CD4-positive, alpha-beta memory T cell (primary cell): ENCODE results near the gene MET. TPM values are rescaled to one million over a fixed set of nuclear protein-coding genes. Genes with fewer than 3 reads are reported as not detected.
A peak's percentile ranks its signal among the peaks of the same experiment; 100 is the strongest.

Experiments used
- CTCF ChIA-PET: fragments of 350-600 bp; sonication (Branson Sonifier 250); formaldehyde crosslinking; loops from one replicate; lab custom pipeline; 2021; ENCODE audit warnings: inconsistent platforms; ENCODE audit not compliant: partially characterized antibody; lab: Charles Lee
- POLR2A ChIA-PET: fragments of 350-600 bp; sonication (Branson Sonifier 250); formaldehyde crosslinking; loops from one replicate; lab custom pipeline; 2021; ENCODE audit not compliant: partially characterized antibody; lab: Charles Lee
- DNase-seq, 5 donors: peaks; one replicate each; pipeline versions ENCODE4 v3.0.0 to v3.0.0-alpha.2; 2020 to 2022; ENCODE audit warnings: mixed read lengths in 1 of 5
- H3K27ac ChIP-seq: one replicate; pipeline ENCODE4 v1.7.0; 2013; ENCODE audit warnings: low read depth, low read length
- H3K27me3 ChIP-seq: 2 replicates; pipeline ENCODE4 v1.7.0; 2013; ENCODE audit warnings: mild to moderate bottlenecking, low read length, moderate library complexity; ENCODE audit not compliant: insufficient read depth
- H3K36me3 ChIP-seq: 2 replicates; pipeline ENCODE4 v1.7.0; 2013; ENCODE audit warnings: mild to moderate bottlenecking, low read length, moderate library complexity; ENCODE audit not compliant: insufficient read depth
- H3K4me1 ChIP-seq: 2 replicates; pipeline ENCODE4 v1.7.0; 2013; ENCODE audit warnings: mild to moderate bottlenecking, low read length, moderate library complexity; ENCODE audit not compliant: insufficient read depth
- H3K4me3 ChIP-seq, 2 donors: one replicate each; pipeline ENCODE4 v1.7.0; 2013; ENCODE audit warnings: low read length in 2 of 2, mild to moderate bottlenecking in 1 of 2
- H3K9me3 ChIP-seq, 2 donors: one replicate each; pipeline ENCODE4 v1.7.0; 2013; ENCODE audit warnings: low read length in 2 of 2, control low read depth in 1 of 2; ENCODE audit not compliant: control insufficient read depth in 1 of 2
- H3K27ac Mint-ChIP-seq, 7 donors: one replicate each; pipeline ENCODE4 v1.8.0; 2020 to 2021; ENCODE audit warnings: mixed read lengths in 7 of 7, mild to moderate bottlenecking in 6 of 7, inconsistent platforms in 3 of 7, moderate library complexity in 3 of 7
- H3K27me3 Mint-ChIP-seq, 2 donors: one replicate each; pipeline ENCODE4 v1.8.0; 2020 to 2021; ENCODE audit warnings: mixed read lengths in 2 of 2
- H3K36me3 Mint-ChIP-seq, 2 donors: one replicate each; pipeline ENCODE4 v1.8.0; 2020 to 2021; ENCODE audit warnings: mixed read lengths in 2 of 2, inconsistent platforms in 1 of 2, mild to moderate bottlenecking in 1 of 2
- H3K4me1 Mint-ChIP-seq, 4 donors: one replicate each; pipeline ENCODE4 v1.8.0; 2020 to 2021; ENCODE audit warnings: mixed read lengths in 4 of 4, mild to moderate bottlenecking in 1 of 4
- H3K4me3 Mint-ChIP-seq, 8 donors: one replicate each; pipeline ENCODE4 v1.8.0; 2020 to 2021; ENCODE audit warnings: mixed read lengths in 8 of 8, mild to moderate bottlenecking in 7 of 8, moderate library complexity in 6 of 8, inconsistent platforms in 3 of 8
- H3K9me3 Mint-ChIP-seq, 8 donors: one replicate each; pipeline ENCODE4 v1.8.0; 2020 to 2021; ENCODE audit warnings: mixed read lengths in 8 of 8, mild to moderate bottlenecking in 5 of 8, inconsistent platforms in 3 of 8, moderate library complexity in 1 of 8
- intact Hi-C: fragments of 100-400 bp; cut with micrococcal nuclease; formaldehyde crosslinking; loops from one replicate; pipeline ENCODE4 v1.15.1; 2023
- polyA plus RNA-seq, 2 donors: library from polyadenylated mRNA; unstranded; fragments of 300-500 nt; fragmentation: Illumina TruSeq; gene quantifications; one replicate each; pipeline ENCODE4 v1.2.3, GENCODE V29; 2021
- total RNA-seq, 2 experiments: library from RNA; stranded (reverse); gene quantifications; one replicate each; pipeline ENCODE4 v1.2.3, GENCODE V29; 2021

Gene MET
- total RNA-seq = under 1 TPM; 0.23 to 0.47 TPM
- not detected for polyA plus RNA-seq

GRCh38 chr7:116671681-116672595, at the start of gene MET:
Gene MET, plus strand, starts transcription at chr7:116672196. Its CDS starts 26,889 bp downstream, at chr7:116699085.
- Histone ChIP-seq H3K4me3 (no peak within 1 kb of the TSS), H3K27ac (no peak within 1 kb of the TSS), H3K9me3 (no peaks in the 10 kb centered on the region), H3K4me1 (no peaks in the 10 kb centered on the region), H3K27me3 (peaks cover 10% of the 10 kb centered on the region), H3K36me3 (no peaks in the 10 kb centered on the region)
- intact Hi-C loops = no loop called here
- peaks cover 1 to 15% (median 6%) of the 10 kb centered on the region in 4 donors for H3K4me1 Mint-ChIP-seq
- H3K36me3 Mint-ChIP-seq = no peaks in the 10 kb centered on the region
- H3K27ac Mint-ChIP-seq = no peak within 1 kb of the TSS
- H3K4me3 Mint-ChIP-seq = peak within 1 kb of the TSS in 7 of 8 donors; percentile 53 to 80 (median 63)
- DNase-seq = no peak
- peaks cover 32 to 38% of the 10 kb centered on the region in 2 donors for H3K27me3 Mint-ChIP-seq
- POLR2A ChIA-PET = no interaction called here
- CTCF ChIA-PET = no interaction called here
- H3K9me3 Mint-ChIP-seq = no peaks in the 10 kb centered on the region

- H3K9me3 Mint-ChIP-seq = peaks cover 0 to 2% (median 0%) of the 10 kb centered on the region in 8 donors
- peaks cover 11 to 15% of the 10 kb centered on the region in 2 donors for H3K27me3 Mint-ChIP-seq
- ChIA-PET POLR2A (no interaction called here), CTCF (no interaction called here)
- no peaks in the 10 kb centered on the region for H3K9me3 ChIP-seq
- no peak for DNase-seq
- no peak overlapping the region for H3K4me3 Mint-ChIP-seq
- H3K27ac Mint-ChIP-seq = no peak overlapping the region
- intact Hi-C loops = no loop called here
- H3K27me3 ChIP-seq = no peaks in the 10 kb centered on the region
- no peaks in the 10 kb centered on the region for H3K4me1 ChIP-seq
- no peak overlapping the region for H3K4me3 ChIP-seq
- no peak overlapping the region for H3K27ac ChIP-seq
- no peaks in the 10 kb centered on the region for H3K36me3 Mint-ChIP-seq
- no peaks in the 10 kb centered on the region for H3K36me3 ChIP-seq
- peaks cover 0 to 1% (median 0%) of the 10 kb centered on the region in 4 donors for H3K4me1 Mint-ChIP-seq
Observed at GRCh38 chr7:116626886-116627285, 45.1 kb upstream of the MET start.

GRCh38 chr7:116629051-116629463, 42.9 kb upstream of the MET start:
- H3K4me1 ChIP-seq = no peaks in the 10 kb centered on the region
- intact Hi-C loops = no loop called here
- H3K4me3 Mint-ChIP-seq = no peak overlapping the region
- peaks cover 0 to 2% (median 0%) of the 10 kb centered on the region in 8 donors for H3K9me3 Mint-ChIP-seq
- ChIA-PET POLR2A (no interaction called here), CTCF (no interaction called here)
- no peak overlapping the region for H3K27ac ChIP-seq
- H3K36me3 ChIP-seq = no peaks in the 10 kb centered on the region
- no peak overlapping the region for H3K27ac Mint-ChIP-seq
- H3K4me3 ChIP-seq = no peak overlapping the region
- DNase-seq = no peak
- no peaks in the 10 kb centered on the region for H3K27me3 ChIP-seq
- H3K36me3 Mint-ChIP-seq = no peaks in the 10 kb centered on the region
- H3K27me3 Mint-ChIP-seq = peaks cover 9 to 11% of the 10 kb centered on the region in 2 donors
- peaks cover 0 to 1% (median 0%) of the 10 kb centered on the region in 4 donors for H3K4me1 Mint-ChIP-seq
- H3K9me3 ChIP-seq = no peaks in the 10 kb centered on the region

- ChIA-PET POLR2A (no interaction called here), CTCF (interaction anchor here (1.2 kb wide), 1 partner anchor 458 kb away, joined by 3 read pairs; no protein-coding TSS in a partner anchor)
- intact Hi-C loops = no loop called here
- Mint-ChIP-seq H3K4me3 (no peak overlapping the region), H3K4me1 (peaks cover 0 to 1% (median 0%) of the 10 kb centered on the region in 4 donors), H3K9me3 (peaks cover 0 to 2% (median 0%) of the 10 kb centered on the region in 8 donors), H3K27me3 (peaks cover 6 to 11% of the 10 kb centered on the region in 2 donors), H3K36me3 (no peaks in the 10 kb centered on the region), H3K27ac (no peak overlapping the region)
- Histone ChIP-seq H3K27ac (no peak overlapping the region), H3K4me1 (no peaks in the 10 kb centered on the region), H3K27me3 (no peaks in the 10 kb centered on the region), H3K9me3 (no peaks in the 10 kb centered on the region), H3K36me3 (no peaks in the 10 kb centered on the region), H3K4me3 (no peak overlapping the region)
- DNase-seq = no peak
Observed at GRCh38 chr7:116630357-116630756, 41.6 kb upstream of the MET start.

GRCh38 chr7:116630932-116631671, 40.9 kb upstream of the MET start:
- H3K36me3 Mint-ChIP-seq = no peaks in the 10 kb centered on the region
- H3K4me1 ChIP-seq = no peaks in the 10 kb centered on the region
- no peaks in the 10 kb centered on the region for H3K36me3 ChIP-seq
- POLR2A ChIA-PET = no interaction called here
- H3K27ac ChIP-seq = no peak overlapping the region
- no peaks in the 10 kb centered on the region for H3K9me3 ChIP-seq
- DNase-seq = no peak
- no peak overlapping the region for H3K4me3 ChIP-seq
- H3K27ac Mint-ChIP-seq = no peak overlapping the region
- H3K4me1 Mint-ChIP-seq = peaks cover 0 to 1% (median 0%) of the 10 kb centered on the region in 4 donors
- CTCF ChIA-PET = interaction anchor here (1.2 kb wide), 1 partner anchor 459 kb away, joined by 3 read pairs; no protein-coding TSS in a partner anchor
- no peaks in the 10 kb centered on the region for H3K9me3 Mint-ChIP-seq
- no peaks in the 10 kb centered on the region for H3K27me3 ChIP-seq
- H3K4me3 Mint-ChIP-seq = no peak overlapping the region
- intact Hi-C loops = no loop called here
- H3K27me3 Mint-ChIP-seq = peaks cover 5 to 8% of the 10 kb centered on the region in 2 donors

- H3K4me3 Mint-ChIP-seq = no peak overlapping the region
- ChIA-PET POLR2A (no interaction called here), CTCF (no interaction called here)
- H3K4me1 ChIP-seq = no peaks in the 10 kb centered on the region
- no peaks in the 10 kb centered on the region for H3K36me3 ChIP-seq
- H3K9me3 ChIP-seq = no peaks in the 10 kb centered on the region
- DNase-seq = no peak
- intact Hi-C loops = no loop called here
- no peak overlapping the region for H3K27ac ChIP-seq
- peaks cover 5% of the 10 kb centered on the region in 2 donors for H3K27me3 Mint-ChIP-seq
- H3K9me3 Mint-ChIP-seq = no peaks in the 10 kb centered on the region
- H3K4me3 ChIP-seq = no peak overlapping the region
- no peaks in the 10 kb centered on the region for H3K36me3 Mint-ChIP-seq
- no peaks in the 10 kb centered on the region for H3K27me3 ChIP-seq
- H3K27ac Mint-ChIP-seq = no peak overlapping the region
- peaks cover 0 to 1% (median 0%) of the 10 kb centered on the region in 4 donors for H3K4me1 Mint-ChIP-seq
Observed at GRCh38 chr7:116631676-116632075, 40.3 kb upstream of the MET start.

- Histone ChIP-seq H3K27ac (no peak overlapping the region), H3K4me3 (no peak overlapping the region), H3K4me1 (no peaks in the 10 kb centered on the region), H3K27me3 (no peaks in the 10 kb centered on the region), H3K9me3 (no peaks in the 10 kb centered on the region), H3K36me3 (no peaks in the 10 kb centered on the region)
- POLR2A ChIA-PET = no interaction called here
- H3K4me3 Mint-ChIP-seq = no peak overlapping the region
- intact Hi-C loops = no loop called here
- no peak overlapping the region for H3K27ac Mint-ChIP-seq
- DNase-seq = no peak
- CTCF ChIA-PET = no interaction called here
- peaks cover 0 to 1% (median 0%) of the 10 kb centered on the region in 4 donors for H3K4me1 Mint-ChIP-seq
- H3K27me3 Mint-ChIP-seq = peaks cover 2% of the 10 kb centered on the region in 2 donors
- no peaks in the 10 kb centered on the region for H3K9me3 Mint-ChIP-seq
- no peaks in the 10 kb centered on the region for H3K36me3 Mint-ChIP-seq
Observed at GRCh38 chr7:116632384-116632783, 39.6 kb upstream of the MET start.
